Breast epithelium (tissue), 4 donors: ENCODE results near the gene LPAR3. TPM values are rescaled to one million over a fixed set of nuclear protein-coding genes. Genes with fewer than 3 reads are reported as not detected.

Experiments used
- DNase-seq, 2 donors: peaks; one replicate each; pipeline ENCODE4 v3.0.0-alpha.2; 2019; ENCODE audit warnings: low spot score in 2 of 2
- H3K27ac ChIP-seq, 2 donors: fragments of 200-600 bp; sonication (generic) in 1 of 2; one replicate each; pipeline ENCODE4 v1.5.1; 2016 to 2019; ENCODE audit warnings: mild to moderate bottlenecking in 1 of 2
- H3K27me3 ChIP-seq, 2 donors: fragments of 200-600 bp; sonication (generic) in 1 of 2; one replicate each; pipeline versions ENCODE4 v1.5.1 to v1.6.0; 2017 to 2019; ENCODE audit warnings: control low read depth in 1 of 2, mild to moderate bottlenecking in 1 of 2
- H3K36me3 ChIP-seq: fragments of 200-600 bp; one replicate; pipeline ENCODE4 v1.5.1; 2019
- H3K4me1 ChIP-seq, 2 donors: fragments of 200-600 bp; sonication (generic); one replicate each; pipeline ENCODE4 v1.5.1; 2016 to 2019; ENCODE audit warnings: control low read depth in 1 of 2
- H3K4me3 ChIP-seq, 3 donors: fragments of 200-600 bp; sonication (generic); 1 replicate in 2 of 3; 2 replicates in 1 of 3; pipeline ENCODE4 v1.5.1; 2016 to 2019; ENCODE audit warnings: mild to moderate bottlenecking in 3 of 3, moderate library complexity in 2 of 3
- H3K9me3 ChIP-seq, 2 donors: fragments of 200-600 bp; sonication (generic) in 1 of 2; one replicate each; pipeline ENCODE4 v1.5.1; 2016 to 2019; ENCODE audit warnings: control low read depth in 1 of 2
- POLR2A ChIP-seq: fragments of 450-650 bp; IDR thresholded peaks from one replicate; pipeline ENCODE4 v1.6.1; 2016; ENCODE audit warnings: antibody characterized with exemption, mild to moderate bottlenecking, moderate library complexity
- POLR2AphosphoS5 ChIP-seq, 3 donors: sonication (generic); formaldehyde crosslinking; IDR thresholded peaks; one replicate each; pipeline ENCODE4 v1.6.1; 2017; ENCODE audit warnings: antibody characterized with exemption in 3 of 3
- intact Hi-C: fragments of 100-400 bp; cut with DNase I; formaldehyde crosslinking; loops from one replicate; pipeline ENCODE4 v1.15.1; 2023; ENCODE audit warnings: low total_unique reads
- total RNA-seq, 3 donors: library from RNA; depleted of rRNA; stranded (reverse); fragments of >200 nt; gene quantifications; one replicate each; pipeline ENCODE4 v1.1.0, GENCODE V29; 2016
- TF ChIP-seq, protein P1 (sequence below), 3 donors: fragments of 450-650 bp; IDR thresholded peaks; one replicate each; pipeline ENCODE4 v1.5.1; 2016 to 2017; ENCODE audit warnings: antibody characterized with exemption in 3 of 3, mild to moderate bottlenecking in 3 of 3, moderate library complexity in 3 of 3

The LPAR3 gene
- total RNA-seq, 3 donors from 2014 or later = 1.6 to 3.7 TPM; not detected in 1

DNA sequence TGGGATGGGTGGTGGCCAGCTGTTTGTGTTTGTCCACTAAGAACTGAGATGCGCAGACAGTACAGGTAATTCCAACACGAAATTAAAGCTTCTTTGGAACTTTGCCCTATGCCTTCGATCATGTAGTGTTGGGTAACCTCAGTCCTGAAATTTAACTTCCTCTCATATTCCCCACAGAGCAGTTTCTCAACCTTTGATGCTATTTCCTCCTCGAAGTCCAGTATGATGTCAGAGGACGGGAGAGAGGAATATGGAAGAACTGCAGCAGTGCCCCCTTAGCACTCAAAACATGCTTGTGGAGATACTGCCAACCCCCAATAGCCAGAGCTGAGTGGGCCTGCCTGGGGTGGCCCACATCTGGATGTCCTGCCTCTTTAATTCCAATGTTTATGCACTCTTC lies 3.6 kb downstream of the LPAR3 start:
- intact Hi-C loops = no loop called here
- DNase-seq = no peak
- TF ChIP-seq, protein P1, sequence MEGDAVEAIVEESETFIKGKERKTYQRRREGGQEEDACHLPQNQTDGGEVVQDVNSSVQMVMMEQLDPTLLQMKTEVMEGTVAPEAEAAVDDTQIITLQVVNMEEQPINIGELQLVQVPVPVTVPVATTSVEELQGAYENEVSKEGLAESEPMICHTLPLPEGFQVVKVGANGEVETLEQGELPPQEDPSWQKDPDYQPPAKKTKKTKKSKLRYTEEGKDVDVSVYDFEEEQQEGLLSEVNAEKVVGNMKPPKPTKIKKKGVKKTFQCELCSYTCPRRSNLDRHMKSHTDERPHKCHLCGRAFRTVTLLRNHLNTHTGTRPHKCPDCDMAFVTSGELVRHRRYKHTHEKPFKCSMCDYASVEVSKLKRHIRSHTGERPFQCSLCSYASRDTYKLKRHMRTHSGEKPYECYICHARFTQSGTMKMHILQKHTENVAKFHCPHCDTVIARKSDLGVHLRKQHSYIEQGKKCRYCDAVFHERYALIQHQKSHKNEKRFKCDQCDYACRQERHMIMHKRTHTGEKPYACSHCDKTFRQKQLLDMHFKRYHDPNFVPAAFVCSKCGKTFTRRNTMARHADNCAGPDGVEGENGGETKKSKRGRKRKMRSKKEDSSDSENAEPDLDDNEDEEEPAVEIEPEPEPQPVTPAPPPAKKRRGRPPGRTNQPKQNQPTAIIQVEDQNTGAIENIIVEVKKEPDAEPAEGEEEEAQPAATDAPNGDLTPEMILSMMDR (IDR thresholded peaks at IDR 0.05) = no peak
- TF ChIP-seq POLR2AphosphoS5 (IDR thresholded peaks at IDR 0.05) (no peak), POLR2A (no peak)
- H3K27me3 ChIP-seq = peaks cover 0 to 19% of the 10 kb centered on the region in 2 donors
- no peaks in the 10 kb centered on the region for H3K9me3 ChIP-seq
- no peaks in the 10 kb centered on the region for H3K36me3 ChIP-seq
- H3K4me3 ChIP-seq = no peak overlapping the region
- H3K4me1 ChIP-seq = no peaks in the 10 kb centered on the region
- no peak overlapping the region for H3K27ac ChIP-seq

DNA sequence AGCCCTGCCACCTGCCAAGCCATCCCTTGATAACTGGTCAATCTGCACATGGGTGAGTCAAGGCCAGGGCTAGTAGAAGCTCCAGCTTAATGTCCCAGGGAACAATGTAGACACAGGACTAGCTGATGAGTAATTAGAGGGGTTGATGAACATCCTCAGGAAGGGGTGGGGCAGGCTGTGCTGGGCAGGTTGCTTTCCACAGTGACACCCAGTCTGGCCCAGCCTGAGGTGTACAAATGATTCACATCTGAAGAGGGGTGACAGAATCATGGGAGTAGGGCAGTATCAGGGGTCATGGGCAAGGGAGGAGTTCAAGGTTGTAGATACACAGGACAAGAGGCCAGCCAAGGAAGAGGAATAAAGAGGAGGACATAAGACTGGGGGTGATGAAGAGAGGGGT lies 4.3 kb downstream of the LPAR3 start:
- Histone ChIP-seq H3K36me3 (no peaks in the 10 kb centered on the region), H3K4me3 (no peak overlapping the region)

DNA sequence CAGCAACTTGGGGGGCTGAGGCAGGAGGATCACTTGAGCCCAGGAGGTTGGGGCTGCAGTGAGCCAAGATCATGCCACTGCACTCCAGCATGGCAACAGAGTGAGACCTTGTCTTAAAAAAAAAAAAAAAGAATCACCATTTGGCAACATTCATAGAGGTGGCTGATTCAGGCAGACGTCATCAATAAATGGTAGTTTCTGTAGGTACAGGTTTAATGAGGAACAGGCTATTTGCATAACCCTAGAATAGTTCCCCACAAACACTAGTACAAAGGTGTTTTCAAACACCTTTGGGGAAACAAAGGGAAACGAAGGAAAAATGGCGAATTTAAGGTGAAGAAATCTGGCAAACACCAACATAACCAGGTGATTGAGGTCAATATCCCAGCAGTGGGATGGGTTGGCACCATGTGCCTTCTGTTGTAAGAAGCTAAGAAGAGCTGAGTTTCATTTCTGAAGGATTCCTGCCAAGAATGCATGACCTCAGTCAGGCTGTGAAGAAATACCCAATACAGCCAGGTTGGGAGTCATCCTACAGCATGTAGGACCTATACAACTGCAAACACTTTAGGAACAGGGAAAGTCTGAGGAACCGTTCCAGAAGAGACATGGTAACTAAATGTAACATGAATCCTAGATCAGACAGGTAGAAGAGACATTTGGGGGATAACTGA lies 5.6 kb downstream of the LPAR3 start:
- TF ChIP-seq, protein P1 (IDR thresholded peaks at IDR 0.05) = no peak
- TF ChIP-seq POLR2AphosphoS5 (IDR thresholded peaks at IDR 0.05) (no peak), POLR2A (no peak)
- intact Hi-C loops = no loop called here
- no peak for DNase-seq

More for the DNA sequence above, 4.3 kb downstream of the LPAR3 start:
- intact Hi-C loops = no loop called here
- Histone ChIP-seq H3K9me3 (no peaks in the 10 kb centered on the region), H3K4me1 (no peaks in the 10 kb centered on the region), H3K27me3 (peaks cover 0 to 16% of the 10 kb centered on the region in 2 donors), H3K27ac (no peak overlapping the region)
- no peak for TF ChIP-seq POLR2AphosphoS5 (IDR thresholded peaks at IDR 0.05)
- TF ChIP-seq, protein P1 (IDR thresholded peaks at IDR 0.05) = no peak
- no peak for TF ChIP-seq POLR2A
- no peak for DNase-seq

DNA sequence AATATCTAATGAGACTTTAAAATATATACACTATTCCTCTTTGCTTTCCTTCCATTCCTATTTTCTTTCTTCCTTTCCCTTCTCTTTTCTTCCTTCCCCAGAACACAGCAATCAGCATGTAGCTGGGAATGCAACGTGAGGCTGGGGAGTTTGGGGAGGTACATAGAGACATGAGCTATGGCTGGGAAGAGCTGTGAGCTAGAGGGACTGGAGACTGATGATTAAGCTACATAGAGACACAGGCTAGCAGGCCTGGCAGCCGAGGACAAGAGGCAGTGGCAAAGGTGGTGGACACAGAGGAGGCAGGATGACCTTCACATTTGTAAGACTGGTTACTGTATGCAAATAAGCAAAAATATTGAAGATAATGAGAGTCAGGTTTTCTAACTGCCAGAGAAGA lies 7.5 kb downstream of the LPAR3 start:
- no peaks in the 10 kb centered on the region for H3K36me3 ChIP-seq
- no peak overlapping the region for H3K4me3 ChIP-seq
- H3K27ac ChIP-seq = no peak overlapping the region
- DNase-seq = no peak
- no peaks in the 10 kb centered on the region for H3K9me3 ChIP-seq
- no peaks in the 10 kb centered on the region for H3K27me3 ChIP-seq
- intact Hi-C loops = no loop called here
- TF ChIP-seq POLR2AphosphoS5 (IDR thresholded peaks at IDR 0.05) (no peak), POLR2A (no peak)
- TF ChIP-seq, protein P1 (IDR thresholded peaks at IDR 0.05) = no peak
- H3K4me1 ChIP-seq = no peaks in the 10 kb centered on the region

More for the DNA sequence above, 5.6 kb downstream of the LPAR3 start:
- Histone ChIP-seq H3K9me3 (no peaks in the 10 kb centered on the region), H3K27ac (no peak overlapping the region), H3K36me3 (no peaks in the 10 kb centered on the region), H3K4me3 (no peak overlapping the region), H3K4me1 (no peaks in the 10 kb centered on the region), H3K27me3 (peaks cover 0 to 3% of the 10 kb centered on the region in 2 donors)

DNA sequence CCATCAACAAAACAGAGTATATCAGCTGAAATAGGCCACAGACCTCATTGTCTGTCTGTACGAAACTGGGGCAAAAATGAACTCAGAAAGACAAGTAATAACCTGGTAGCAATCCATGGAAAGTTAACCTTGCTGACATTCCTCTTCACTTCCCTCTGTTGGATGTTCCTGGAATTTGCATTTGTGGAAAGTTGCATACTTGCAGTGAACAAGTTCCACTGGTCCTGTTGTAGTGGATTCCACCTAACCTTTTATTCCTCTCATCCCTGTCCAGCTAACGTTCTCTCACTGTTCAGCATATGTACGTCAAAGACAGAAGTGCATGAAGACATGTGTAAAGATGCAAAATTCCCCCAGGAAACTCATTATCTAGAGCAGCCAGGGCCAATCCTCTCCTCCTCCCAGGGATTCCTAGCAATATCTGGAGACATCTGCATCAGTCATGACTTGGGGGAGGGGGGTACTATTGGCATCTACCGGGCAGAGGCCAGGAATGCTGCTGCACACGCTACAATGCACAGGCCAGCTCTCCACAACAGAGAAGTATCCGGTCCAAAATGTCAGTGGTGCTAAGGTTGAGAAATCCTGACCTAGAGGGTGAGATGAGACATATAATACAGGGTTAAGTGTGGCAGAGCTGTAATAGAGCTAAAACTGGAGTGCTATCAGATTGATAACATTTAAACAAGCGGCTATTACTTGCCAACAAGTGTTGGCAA lies 8.2 kb downstream of the LPAR3 start:
- H3K4me1 ChIP-seq = no peaks in the 10 kb centered on the region
- H3K36me3 ChIP-seq = no peaks in the 10 kb centered on the region
- no peak for TF ChIP-seq POLR2AphosphoS5 (IDR thresholded peaks at IDR 0.05)
- TF ChIP-seq POLR2A = no peak
- TF ChIP-seq, protein P1 (IDR thresholded peaks at IDR 0.05) = no peak
- no peaks in the 10 kb centered on the region for H3K27me3 ChIP-seq
- no peaks in the 10 kb centered on the region for H3K9me3 ChIP-seq
- no peak overlapping the region for H3K4me3 ChIP-seq
- no peak overlapping the region for H3K27ac ChIP-seq
- intact Hi-C loops = no loop called here
- no peak for DNase-seq
